HL-60/S4 treated with phorbol 12-myristate 13-acetate at 8.2 ng/mL for 4 days and 3 days (cell line): ENCODE measurements around the gene ERFL.
"Not testable (repeated sequence)": the region's sequence is repeated elsewhere in the genome, so short reads cannot be mapped to it uniquely, and the experiment has no call there.

Source experiments
- in situ Hi-C: fragments of 300-500 bp; cut with MboI; formaldehyde crosslinking; loops from 2 replicates; pipeline ENCODE4 v1.15.0; 2022; ENCODE audit warnings: low sequenced_read_pairs

Gene ERFL

DNA sequence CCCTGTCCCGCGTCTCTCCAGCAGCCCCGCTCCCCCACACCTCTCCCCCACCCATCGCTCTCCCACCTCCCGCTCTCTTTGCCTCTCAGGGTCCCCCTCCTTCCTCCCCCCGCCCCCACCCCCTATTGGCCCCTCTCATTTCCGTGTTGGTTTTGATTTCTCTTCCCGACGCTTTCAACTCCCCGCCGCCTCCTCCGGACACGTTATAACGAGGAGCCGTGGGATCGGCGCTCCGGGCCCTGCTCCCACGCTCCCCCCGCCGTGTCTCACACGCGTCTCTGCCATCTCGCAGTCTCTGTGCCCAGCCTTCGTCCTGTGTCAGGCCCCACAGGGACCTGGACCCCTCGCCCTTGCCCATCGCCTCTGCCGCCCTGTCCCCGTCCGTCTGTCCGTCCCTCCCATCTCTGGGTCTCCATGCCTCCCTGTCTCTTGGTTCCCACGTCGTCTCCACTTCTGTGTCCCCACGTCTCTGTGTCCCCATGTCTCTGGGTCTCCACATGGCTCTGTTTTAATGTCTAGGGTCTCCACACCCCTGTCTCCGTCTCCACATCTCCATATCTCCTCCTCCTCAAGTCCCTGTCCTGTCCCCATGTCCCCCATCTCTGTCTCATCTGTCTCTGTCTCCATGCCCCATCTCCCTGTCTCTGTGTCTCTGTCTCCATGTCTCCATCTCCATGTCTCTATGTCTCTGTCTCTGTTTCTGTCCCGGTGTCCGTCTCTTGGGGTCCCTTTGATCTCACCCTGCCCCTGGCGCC is 13.1 kb downstream of the ERFL start:
- in situ Hi-C loops: no loop called here

DNA sequence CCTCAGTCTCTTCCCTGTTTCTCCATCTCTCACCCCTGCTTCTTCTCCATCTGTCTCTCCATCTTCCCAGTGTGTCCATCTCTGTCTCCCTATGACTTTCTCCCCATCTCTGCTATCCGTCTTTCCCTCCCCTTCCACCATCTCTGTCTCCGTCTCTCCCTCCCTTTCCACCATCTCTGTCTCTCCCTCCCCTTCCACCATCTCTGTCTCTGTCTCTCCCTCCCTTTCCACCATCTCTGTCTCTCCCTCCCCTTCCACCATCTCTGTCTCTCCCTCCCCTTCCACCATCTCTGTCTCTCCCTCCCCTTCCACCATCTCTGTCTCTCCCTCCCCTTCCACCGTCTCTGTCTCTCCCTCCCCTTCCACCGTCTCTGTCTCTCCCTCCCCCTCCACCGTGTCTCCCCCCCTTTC is 13.8 kb downstream of the ERFL start:
- in situ Hi-C loops: not testable (repeated sequence)

DNA sequence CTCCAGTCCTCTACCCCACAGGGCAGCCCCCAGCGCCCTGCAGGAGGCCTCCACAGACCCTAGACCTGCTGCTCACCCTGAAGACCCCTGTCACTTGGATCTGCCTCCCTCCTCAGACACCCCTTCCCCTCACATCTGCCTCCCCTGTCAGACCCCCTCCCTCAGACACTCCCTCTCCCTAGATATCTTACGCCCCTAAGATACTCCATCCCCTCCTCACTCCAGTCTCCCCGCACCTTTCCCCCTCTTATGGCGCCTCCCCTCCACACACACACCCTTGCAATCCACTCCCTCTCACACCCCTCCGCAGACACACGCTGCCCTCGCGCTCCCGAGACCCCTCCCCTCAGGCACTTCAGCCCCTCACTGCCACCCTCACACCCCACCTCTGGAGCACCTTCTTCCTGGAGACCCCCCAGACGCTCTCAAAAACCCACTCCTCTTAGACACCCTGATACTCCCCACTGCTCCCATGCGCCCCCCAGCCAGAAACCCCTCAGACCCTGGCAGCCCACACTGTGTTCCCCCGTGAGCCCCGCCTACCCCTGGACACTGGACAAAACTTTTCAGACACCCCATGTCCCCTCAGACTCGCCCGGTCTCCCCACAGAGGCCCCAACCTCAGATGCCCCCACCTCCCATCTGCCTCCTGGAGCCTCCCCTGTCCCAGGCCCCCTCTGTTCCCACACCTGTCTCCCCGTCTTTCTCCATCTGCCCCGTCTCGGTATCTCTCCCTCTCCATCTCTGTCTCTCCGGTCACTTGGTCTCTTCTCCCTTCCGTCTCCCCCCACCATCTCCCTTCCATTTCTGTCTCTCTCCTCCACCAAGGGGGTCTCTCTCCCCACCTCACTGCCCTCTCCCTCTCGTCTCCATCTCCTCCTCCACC is 14.5 kb downstream of the ERFL start:
- in situ Hi-C loops: no loop called here

DNA sequence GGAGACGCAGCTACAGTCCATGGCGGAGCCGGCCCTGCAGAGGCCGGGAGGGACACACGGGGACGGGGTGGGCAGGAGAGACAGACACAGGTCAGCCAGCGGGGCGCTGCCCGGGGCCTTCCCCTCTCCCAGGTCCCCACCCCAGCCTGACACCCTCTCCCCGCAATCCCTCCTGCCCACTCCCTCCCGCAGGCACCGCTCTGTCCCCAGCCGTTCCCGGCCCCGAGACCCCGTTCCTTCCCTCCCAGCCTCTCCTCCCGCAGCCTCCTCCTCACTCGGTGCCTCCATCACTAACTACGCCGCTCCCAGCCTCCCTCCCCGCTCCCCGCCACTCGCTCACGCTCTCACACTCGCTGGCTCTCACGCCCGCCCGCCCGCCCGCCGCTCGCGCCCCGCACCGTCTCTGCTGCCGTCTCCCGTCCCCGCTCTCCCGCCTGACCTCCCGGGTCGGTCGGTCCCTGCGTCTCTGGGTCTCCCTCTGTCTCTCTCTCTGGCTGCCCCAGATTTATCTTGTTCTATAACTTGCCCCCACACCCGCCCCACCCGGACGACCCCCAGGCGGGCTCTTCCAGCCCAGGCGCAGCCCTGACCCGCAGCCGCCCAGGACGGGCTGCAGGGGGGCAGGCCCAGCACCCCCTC is 15.2 kb downstream of the ERFL start:
- in situ Hi-C loops: no loop called here

DNA sequence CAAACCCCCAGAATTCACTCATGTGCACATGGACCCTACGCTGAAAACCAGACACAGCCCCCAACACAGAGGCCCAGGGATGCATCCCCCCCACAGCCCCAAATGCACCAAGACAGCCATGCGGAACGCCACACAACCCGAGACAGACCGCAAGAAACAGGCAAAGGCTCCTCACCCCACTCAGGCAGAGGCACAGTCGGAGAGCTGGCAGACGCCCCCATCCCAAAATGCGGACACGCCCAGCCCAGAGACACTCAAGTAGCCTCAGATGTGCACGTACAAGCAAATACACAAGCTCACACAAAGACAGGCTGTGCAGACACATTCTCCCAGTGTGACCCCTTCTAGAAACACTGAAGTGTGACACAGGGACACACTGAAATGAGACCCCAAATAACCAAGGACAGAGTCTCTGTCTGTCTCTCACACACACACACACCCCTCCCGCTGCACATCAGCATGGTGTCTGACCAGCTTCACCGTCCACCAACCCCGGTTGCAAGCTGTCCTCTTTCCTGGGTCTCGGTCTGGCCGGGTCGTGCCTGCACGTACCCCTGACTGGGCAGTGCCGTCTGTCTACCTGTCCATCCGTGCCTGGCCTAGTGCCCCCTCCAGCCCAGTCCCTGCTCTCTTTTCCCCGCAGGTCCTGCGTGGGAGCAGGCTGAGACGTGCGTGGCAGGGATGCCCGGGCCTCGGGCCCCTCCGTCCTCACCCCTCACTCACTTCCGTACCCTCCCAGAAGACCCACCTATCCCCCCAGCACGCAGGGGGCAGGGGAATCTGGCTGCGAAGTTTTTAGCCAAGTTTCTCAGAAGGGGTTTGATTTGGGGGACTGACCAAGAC is 16.1 kb downstream of the ERFL start:
- in situ Hi-C loops: no loop called here

DNA sequence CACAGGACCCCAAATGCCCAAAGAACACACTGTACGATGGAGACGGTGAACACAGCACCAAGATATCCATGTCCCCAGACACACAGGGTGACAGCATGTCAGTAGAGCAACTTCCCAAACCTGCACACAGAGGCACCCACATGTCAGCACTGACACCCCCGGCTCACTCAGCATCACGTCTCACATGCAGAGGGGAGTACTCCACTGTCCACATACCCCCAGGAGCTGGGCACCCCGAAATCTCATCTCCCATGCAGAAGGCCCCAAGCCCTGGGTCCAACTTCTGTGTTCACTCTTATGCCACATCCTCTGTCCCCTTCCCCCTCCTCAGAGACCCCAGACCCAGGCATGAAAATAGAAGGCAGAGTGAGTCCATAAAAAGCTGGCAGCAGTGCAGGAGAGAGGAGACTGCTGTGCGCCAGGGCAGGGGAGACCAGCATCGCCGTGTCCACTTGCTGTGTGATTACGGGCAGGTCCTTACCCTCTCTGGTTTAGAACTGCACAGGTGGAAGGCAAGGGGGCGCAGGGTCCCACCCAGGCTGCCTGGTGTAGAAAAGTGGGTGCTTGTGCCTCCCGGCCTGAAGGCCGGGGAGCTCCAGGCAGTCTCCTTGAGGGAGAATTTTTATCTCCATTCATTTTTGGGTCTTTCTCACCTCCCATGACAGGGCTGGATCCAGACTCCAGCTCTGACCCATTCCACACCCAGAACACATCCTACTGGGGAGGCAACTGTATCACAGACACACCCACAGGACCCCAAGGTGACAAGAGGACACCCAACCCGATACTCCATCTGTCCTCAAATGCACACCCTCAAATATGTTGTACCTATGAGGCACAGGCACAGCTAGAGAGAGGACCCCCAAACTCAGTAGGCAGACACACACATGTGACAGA is 17.0 kb downstream of the ERFL start:
- in situ Hi-C loops: no loop called here

DNA sequence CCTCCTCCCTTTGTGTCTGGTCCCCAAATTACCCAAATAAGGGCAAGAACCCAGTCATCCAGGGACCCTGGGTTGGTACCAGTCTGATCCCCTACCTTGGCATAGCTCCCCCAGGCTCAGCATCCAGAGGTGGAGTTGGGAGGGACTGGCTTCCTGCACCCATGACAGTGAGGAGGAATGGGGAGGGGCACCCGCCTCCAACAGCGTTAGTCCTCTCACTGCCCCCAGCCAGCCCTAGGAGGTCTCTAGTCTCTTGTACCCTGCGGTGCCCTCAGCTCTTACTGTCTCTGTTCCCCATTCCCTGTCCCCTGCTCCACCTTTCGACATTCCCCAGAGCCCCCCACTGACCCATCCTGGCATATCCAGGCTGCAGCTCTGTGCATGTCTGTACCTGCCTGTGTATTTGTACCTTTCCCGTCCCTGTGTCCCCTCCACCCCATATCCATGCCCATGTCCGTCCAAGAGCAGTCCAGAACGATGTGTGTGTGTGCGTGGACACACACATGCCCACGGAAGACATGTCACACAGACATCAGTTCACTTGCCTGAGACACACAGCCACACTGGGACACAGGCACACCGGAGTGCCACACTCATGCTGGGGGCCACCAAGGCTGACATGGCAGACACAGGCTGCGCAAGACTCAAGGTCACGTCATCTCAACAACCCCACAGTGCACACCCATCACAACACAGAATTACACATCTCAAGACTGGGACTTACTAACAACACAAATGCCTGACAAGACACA is 17.8 kb downstream of the ERFL start:
- in situ Hi-C loops: no loop called here

DNA sequence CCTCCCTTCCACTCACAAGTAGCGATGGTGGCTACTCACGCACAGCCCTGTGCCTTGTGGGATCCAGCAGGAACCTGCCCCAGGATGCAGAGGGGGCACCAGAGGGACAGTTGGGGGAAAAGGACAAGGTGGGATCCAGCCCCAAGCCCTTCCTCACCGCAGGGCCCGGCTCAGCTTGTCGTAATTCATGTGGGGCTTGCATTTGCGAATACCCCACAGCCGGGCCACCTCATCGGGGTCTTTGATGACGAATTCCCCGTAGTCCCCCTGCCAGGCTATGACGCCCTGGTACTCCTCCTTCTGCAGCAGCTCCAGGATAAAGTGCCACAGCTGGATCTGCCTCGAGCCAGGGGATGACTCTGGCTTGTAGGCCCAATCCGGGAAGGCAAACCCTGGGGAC is 18.5 kb downstream of the ERFL start:
- in situ Hi-C loops: no loop called here

DNA sequence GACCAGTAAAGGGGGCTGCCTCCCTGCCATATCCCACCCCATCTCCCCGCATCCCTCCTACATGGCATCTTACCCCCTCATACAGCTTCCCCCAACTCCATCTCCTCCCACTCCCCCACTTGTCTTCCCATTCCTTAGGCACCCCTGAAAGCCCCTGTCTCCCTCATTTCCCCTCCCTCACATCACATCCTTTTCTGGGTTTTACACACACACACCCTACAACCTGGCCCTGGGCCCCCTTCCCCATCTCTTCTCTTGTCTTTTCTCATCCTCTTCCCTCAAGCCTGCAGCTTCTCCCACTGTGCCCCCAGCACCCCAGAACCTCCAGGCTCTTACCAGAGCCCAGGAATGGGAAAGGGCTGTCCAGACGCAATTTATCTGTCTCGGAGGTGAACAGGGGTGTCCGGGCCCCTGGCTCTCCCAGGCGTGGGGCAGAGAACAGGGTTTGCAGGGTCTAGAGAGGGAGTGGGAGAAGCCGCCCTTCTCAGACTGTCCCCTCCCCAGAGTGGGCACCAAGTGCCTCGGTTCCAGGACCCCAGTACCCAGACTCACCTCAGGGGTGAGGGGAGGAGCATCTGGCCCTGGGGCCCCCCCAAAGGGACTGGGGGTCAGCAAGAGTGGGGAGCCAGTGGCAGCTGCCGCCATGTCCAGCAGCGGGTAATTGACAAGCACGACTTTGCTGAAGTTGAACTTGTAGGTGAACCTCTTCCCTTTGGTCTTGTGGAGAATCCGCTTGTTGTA is 19.4 kb downstream of the ERFL start:
- in situ Hi-C loops: no loop called here

DNA sequence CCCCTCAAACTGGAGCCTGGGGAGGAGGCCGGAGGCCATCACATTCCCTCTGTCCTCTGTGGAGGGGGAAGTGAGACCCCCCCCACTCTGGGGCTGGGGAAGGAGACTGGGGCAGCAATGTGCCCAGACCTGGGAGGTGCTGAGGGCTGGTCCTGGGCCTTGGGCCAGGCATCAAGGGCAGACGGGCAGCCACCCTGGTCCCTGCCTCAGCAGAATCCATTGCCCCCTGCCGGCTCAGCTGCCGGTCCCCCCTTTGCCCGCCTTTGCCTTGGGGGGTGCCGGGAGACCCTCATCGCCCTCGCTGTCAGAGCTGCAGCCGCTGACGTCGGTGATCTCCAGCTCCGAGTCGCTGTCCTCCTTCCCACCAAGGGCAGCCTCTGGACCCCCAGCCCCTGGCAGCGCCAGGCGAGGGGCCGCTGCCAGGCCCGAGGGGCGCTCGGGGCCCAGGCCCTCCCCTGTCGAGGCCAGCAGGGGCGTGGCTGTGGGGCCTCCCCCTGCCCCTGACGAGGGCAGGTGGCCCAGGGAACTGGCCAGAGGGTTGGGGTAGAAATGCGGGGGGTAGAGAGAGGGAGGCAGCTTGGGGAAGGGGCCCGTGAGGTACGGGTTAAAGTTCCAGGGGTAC is 20.1 kb downstream of the ERFL start:
- in situ Hi-C loops: no loop called here

DNA sequence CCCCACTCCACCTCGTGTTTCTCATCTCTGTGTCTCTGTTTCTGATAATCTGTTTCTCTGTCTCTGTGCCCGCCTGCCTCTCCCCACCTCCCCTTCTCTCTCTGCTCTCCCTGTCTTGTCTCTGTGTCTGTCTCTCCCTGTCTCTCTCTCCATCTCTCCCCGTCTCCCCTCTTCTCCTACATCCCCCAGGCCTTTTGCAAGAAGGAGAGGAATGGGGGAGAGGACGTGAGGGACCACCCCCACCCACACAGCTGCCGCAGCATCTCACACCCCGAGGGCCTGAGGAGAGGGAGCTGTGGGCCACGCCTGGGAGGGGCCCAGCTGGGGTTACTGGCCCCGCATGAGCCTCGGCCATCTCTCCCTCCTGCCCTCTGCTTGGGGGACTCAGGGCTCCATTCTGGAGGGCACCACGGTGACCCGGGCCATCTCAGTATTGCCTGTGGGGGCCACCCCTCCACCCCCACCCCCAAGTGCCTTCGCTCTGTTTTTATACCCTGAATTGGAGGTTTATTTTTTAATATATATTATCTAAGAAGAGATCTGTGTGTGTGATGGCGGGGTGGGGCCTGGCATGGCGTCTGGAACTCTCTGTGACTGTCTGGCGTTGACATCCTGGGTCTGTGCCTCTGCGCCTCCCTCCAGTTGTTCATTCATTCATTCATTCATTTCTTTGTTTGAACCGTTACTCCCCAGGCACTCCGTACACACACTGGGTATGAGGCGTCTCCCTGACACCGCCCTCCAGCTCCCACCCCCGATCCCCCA is 21.2 kb downstream of the ERFL start:
- in situ Hi-C loops: no loop called here

DNA sequence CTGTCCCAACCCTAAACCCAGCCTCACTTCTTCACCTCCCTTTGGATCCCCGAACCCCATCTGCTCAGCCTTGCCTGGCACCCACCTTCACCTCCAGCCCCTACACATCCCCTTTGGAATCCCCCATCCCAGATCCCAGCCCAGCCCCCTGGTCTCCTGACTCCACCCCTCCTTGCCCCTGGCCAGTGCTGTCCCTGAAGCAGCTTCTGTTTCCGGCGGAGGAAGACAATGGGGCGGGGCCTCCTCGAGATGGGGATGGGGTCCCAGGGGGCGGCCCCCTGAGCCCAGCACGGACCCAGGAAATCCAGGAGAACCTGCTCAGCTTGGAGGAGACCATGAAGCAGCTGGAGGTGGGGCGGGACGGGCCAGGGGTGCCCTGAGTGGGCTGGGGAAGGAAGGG is 22.0 kb downstream of the ERFL start:
- in situ Hi-C loops: no loop called here

DNA sequence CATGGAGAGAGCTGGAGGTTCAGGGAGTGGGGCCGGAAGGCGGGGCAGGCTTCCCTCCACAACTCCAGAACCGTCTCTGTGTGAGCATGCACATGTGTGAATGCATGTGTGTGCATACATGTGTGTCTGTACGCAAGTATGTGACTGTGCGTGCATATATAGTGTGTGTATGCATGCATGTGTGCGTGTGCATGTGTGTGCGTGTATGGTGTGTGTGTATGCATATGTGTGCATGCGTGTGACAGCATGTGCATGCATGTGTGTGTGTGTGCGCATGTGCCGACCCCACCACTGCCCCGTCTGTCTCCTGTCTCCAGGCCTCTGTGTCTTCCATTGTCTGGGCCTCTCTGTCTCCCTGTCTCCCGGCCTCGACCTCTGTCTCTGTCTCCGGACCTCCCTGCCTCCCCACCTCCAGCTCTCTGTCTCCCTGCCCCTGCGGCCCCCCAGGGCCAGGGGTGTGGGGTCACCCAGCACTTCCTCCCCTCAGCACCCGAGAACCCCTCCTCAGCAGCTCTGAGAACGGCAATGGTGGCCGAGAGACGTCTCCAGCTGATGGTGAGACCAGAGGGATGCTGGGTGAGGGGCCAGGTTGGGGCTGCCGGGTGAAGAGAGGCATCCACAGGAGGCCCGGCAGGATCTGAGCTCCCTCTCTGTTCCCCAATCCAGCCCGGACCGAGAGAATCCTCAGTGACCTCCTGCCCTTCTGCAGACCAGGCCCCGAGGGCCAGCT is 22.8 kb downstream of the ERFL start:
- in situ Hi-C loops: no loop called here

DNA sequence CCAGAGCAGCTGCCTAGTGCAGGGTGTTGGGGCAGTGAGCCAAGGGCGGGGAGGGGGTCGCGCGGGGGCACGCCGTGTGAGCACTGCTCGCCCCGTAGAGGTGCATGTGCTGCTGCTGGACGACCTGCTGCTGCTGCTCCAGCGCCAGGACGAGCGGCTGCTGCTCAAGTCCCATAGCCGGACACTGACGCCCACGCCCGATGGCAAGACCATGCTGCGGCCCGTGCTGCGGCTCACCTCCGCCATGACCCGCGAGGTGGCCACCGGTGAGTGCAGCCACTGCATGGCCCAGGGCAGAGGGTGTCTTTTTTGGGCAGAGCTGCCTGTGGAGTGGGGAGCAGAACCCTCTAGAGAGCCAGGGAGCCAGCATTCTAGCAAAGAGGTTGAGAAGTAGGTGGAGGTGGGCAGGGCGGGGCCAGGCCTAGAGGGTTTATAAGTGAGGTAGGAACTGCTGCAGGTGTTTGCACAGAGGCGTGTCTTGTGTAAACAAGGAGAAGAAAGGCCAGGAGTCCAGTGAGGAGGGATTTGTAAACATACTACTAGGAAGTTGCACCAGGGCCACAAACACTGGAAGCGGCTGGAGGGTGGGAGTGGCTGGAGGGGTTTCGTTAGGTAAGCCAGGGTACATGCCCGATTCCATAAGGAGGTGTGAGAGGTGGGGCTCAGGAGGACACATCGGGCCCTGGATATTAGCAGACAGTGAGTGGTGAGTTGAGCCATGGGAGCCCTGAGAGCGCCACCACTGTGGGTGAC is 24.0 kb downstream of the ERFL start:
- in situ Hi-C loops: no loop called here

DNA sequence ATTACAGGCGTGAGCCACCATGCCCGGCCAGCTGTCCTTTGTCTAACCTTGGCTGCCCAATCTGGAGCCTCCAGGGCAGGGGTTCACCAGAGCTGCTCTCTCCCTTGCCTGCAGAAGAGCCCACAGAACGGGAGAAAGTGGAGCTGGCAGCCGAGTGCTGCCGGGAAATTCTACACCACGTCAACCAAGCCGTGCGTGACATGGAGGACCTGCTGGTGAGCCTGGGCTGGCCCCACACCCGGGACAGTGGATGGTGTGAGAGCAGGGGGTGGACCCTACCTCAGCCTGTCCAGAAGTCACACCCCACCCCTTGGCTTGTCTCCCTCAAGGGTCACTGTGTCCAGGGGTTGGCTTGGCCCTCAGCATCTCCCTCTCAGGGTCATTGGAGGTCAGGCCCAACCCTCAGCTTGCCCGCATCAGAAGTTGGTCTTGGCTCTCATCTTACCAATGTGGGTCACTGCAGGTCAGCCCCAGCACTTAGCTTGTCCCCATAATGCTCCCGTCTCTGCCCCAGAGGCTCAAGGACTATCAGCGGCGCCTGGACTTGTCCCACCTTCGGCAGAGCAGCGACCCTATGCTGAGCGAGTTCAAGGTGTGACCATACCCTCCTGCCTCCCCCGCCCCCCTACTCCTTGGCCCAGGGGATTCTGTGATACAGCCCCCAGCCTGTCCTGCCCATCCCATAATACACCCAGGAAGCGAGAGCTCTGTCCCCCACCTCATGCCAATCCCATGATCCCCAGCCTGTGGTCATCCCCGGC is 24.9 kb downstream of the ERFL start:
- in situ Hi-C loops: no loop called here
